Activated T-cell treated with anti-CD3 and anti-CD28 coated beads, Interleukin-2, amount 50 U/mL, for 24 hours (primary cell): Measurements from ENCODE around the gene SLC6A6.
"Not testable (repeated sequence)": the region's sequence is repeated elsewhere in the genome, so short reads cannot be mapped to it uniquely, and the experiment has no call there.

Source experiments
- DNase-seq: peaks from one replicate; pipeline ENCODE4 v3.0.0-alpha.2; 2020
- H3K27ac Mint-ChIP-seq: 2 replicates; pipeline ENCODE4 v1.8.0; 2020; ENCODE audit warnings: mild to moderate bottlenecking, mixed read lengths
- H3K27me3 Mint-ChIP-seq: 2 replicates; pipeline ENCODE4 v1.8.0; 2020; ENCODE audit warnings: mixed read lengths
- H3K36me3 Mint-ChIP-seq: 2 replicates; pipeline ENCODE4 v1.8.0; 2020; ENCODE audit warnings: low read depth, mixed read lengths
- H3K4me1 Mint-ChIP-seq: 2 replicates; pipeline ENCODE4 v1.8.0; 2020; ENCODE audit warnings: low read depth, mixed read lengths
- H3K4me3 Mint-ChIP-seq: 2 replicates; pipeline ENCODE4 v1.8.0; 2020; ENCODE audit warnings: mild to moderate bottlenecking, moderate library complexity, mixed read lengths
- H3K9me3 Mint-ChIP-seq: 2 replicates; pipeline ENCODE4 v1.8.0; 2020; ENCODE audit warnings: mixed read lengths

The SLC6A6 gene

GRCh38 chr3:14401692-14402303 is 608 bp upstream of the SLC6A6 start:
- H3K27me3 Mint-ChIP-seq: no peaks in the 10 kb centered on the region
- peaks cover 40% of the 10 kb centered on the region for H3K36me3 Mint-ChIP-seq
- DNase-seq: no peak
- H3K27ac Mint-ChIP-seq: peak overlapping the region; percentile 97
- H3K9me3 Mint-ChIP-seq: no peaks in the 10 kb centered on the region
- peaks cover 48% of the 10 kb centered on the region for H3K4me1 Mint-ChIP-seq
- peak overlapping the region; percentile 93 for H3K4me3 Mint-ChIP-seq

GRCh38 chr3:14403619-14404155 is 1.3 kb downstream of the SLC6A6 start:
- Mint-ChIP-seq H3K27ac (peak overlapping the region; percentile 93), H3K4me3 (peak overlapping the region; percentile 93), H3K36me3 (peaks cover 54% of the 10 kb centered on the region), H3K4me1 (peaks cover 47% of the 10 kb centered on the region), H3K27me3 (no peaks in the 10 kb centered on the region), H3K9me3 (no peaks in the 10 kb centered on the region)
- DNase-seq: no peak

DNA sequence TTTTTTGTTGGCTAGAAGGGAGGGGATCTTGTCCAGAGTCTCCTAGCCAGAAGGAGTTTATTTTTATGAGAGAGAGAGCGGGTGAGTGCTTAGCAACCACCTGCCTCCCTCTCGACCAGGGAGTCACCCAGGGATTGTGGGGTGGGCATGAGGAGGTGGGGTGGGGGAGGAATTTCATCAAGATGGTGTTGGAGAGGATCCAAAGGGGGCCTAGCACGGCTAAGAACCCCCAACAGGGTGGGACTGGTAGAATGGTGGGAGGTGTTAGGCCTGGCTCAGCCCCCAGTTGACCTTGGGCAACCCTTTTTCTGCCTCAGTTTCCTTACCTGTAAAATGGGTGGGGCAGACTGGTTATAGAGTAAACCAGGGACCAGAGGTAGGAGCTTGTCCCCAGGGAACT is 1.8 kb downstream of the SLC6A6 start:
- H3K27ac Mint-ChIP-seq: peak overlapping the region; percentile 93
- peak overlapping the region; percentile 93 for H3K4me3 Mint-ChIP-seq
- H3K27me3 Mint-ChIP-seq: no peaks in the 10 kb centered on the region
- H3K36me3 Mint-ChIP-seq: peaks cover 58% of the 10 kb centered on the region
- no peaks in the 10 kb centered on the region for H3K9me3 Mint-ChIP-seq
- peaks cover 50% of the 10 kb centered on the region for H3K4me1 Mint-ChIP-seq
- no peak for DNase-seq

GRCh38 chr3:14404631-14405359 is 2.4 kb downstream of the SLC6A6 start:
- peak overlapping the region; percentile 93 for H3K27ac Mint-ChIP-seq
- peak overlapping the region; percentile 93 for H3K4me3 Mint-ChIP-seq
- H3K9me3 Mint-ChIP-seq: no peaks in the 10 kb centered on the region
- peaks cover 56% of the 10 kb centered on the region for H3K4me1 Mint-ChIP-seq
- H3K36me3 Mint-ChIP-seq: peaks cover 63% of the 10 kb centered on the region
- no peak for DNase-seq
- H3K27me3 Mint-ChIP-seq: no peaks in the 10 kb centered on the region

DNA sequence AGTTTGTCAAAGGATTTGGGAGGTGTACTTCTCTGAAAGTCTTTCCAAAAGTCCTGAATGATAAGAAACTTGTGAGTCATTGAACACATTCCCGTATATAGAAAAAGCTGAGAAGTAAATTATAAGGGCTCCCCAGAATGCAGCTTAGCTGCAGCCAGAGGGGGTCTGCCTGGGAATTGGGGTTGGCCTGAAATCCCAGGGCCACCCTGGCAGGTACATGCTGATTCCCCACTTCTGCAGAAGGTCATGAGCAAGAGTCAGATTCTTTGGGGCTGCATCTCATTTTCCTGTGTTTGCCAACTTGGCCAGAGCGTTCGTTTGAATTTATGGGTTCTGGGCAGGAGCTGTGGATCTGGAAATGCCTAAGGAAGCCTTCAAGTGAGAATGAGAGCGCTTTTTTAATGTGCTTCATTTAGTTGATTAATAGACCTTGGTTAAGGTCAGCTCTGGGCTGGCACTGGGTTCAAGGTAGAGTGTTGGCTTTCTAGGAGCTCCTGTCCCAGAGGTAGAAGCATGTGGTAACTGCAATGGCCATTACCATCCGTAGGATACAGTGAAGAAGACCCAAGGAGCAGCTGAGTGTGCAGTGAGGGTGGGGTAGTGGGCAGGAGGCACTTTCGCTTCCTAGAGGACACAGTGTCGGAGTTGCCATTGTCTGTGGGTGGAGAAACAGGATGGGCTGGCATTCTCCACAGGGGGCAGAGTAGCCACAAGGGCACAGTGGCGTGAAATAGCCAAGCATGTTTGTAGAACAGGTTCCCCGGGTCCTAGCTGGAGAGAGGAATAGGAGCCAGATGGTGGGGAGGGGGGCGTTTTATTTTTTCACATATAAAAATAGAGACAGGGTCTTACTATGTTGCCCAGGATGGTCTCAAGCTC is 3.2 kb downstream of the SLC6A6 start:
- Mint-ChIP-seq H3K27me3 (no peaks in the 10 kb centered on the region), H3K36me3 (peaks cover 69% of the 10 kb centered on the region), H3K27ac (peak overlapping the region; percentile 93), H3K9me3 (no peaks in the 10 kb centered on the region), H3K4me1 (peaks cover 64% of the 10 kb centered on the region), H3K4me3 (peak overlapping the region; percentile 93)
- no peak for DNase-seq

GRCh38 chr3:14406336-14406735 is 3.9 kb downstream of the SLC6A6 start:
- peak overlapping the region; percentile 42 for H3K27ac Mint-ChIP-seq
- H3K27me3 Mint-ChIP-seq: no peaks in the 10 kb centered on the region
- no peak overlapping the region for H3K4me3 Mint-ChIP-seq
- peaks cover 68% of the 10 kb centered on the region for H3K4me1 Mint-ChIP-seq
- H3K9me3 Mint-ChIP-seq: no peaks in the 10 kb centered on the region
- no peak for DNase-seq
- peaks cover 77% of the 10 kb centered on the region for H3K36me3 Mint-ChIP-seq

DNA sequence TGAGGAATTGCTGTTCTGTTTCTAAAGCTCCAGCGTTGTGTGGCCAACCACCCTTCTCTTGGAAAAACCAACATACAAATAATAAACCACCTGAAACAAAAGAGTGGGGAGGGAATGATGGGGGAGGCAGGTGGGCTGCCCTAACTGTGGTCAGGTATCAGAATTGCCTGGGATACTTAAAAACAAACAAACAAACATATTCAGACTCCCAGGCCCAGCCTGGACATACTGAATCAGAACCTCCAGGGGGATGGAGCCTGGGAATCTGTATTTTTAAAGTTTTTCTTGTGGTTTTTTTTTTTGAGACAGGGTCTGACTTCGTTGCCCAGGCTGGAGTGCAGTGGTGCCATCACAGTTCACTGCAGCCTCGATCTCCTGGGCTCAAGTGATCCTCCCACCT is 4.4 kb downstream of the SLC6A6 start:
- H3K27ac Mint-ChIP-seq: peak overlapping the region; percentile 42

GRCh38 chr3:14407203-14407602 is 4.8 kb downstream of the SLC6A6 start:
- DNase-seq: no peak
- peak overlapping the region; percentile 52 for H3K27ac Mint-ChIP-seq

More for the DNA sequence above, 4.4 kb downstream of the SLC6A6 start:
- DNase-seq: no peak
- Mint-ChIP-seq H3K4me1 (peaks cover 68% of the 10 kb centered on the region), H3K36me3 (peaks cover 81% of the 10 kb centered on the region), H3K27me3 (no peaks in the 10 kb centered on the region), H3K9me3 (no peaks in the 10 kb centered on the region), H3K4me3 (no peak overlapping the region)

GRCh38 chr3:14409779-14410063 is 7.3 kb downstream of the SLC6A6 start:
- H3K9me3 Mint-ChIP-seq, H3K4me3 Mint-ChIP-seq, H3K27me3 Mint-ChIP-seq, DNase-seq: not testable (repeated sequence)
- Mint-ChIP-seq H3K27ac (peak overlapping the region; percentile 86), H3K36me3 (peaks cover 77% of the 10 kb centered on the region), H3K4me1 (peaks cover 65% of the 10 kb centered on the region)

More at GRCh38 chr3:14407203-14407602, 4.8 kb downstream of the SLC6A6 start:
- H3K36me3 Mint-ChIP-seq: peaks cover 85% of the 10 kb centered on the region
- H3K4me1 Mint-ChIP-seq: peaks cover 64% of the 10 kb centered on the region
- no peaks in the 10 kb centered on the region for H3K27me3 Mint-ChIP-seq
- H3K4me3 Mint-ChIP-seq: no peak overlapping the region
- no peaks in the 10 kb centered on the region for H3K9me3 Mint-ChIP-seq

DNA sequence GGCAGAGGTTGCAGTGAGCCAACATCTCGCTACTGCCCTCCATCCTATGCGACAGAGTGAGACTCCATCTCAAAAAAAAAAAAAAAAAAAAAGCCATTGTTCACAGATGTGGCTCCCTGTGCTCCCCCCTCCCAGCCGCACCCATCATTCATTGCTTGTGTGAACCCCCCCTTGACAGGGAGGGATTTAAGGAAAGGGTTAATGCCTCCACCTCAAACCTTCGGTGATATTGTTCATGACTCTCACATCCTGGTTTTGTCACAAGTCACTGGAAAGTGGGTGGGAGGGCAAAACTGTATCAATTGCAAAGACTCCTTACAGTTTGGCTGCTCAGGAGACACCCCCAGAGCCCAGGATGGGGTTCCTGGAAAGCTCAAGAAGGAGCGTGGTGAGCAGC is 7.7 kb downstream of the SLC6A6 start:
- H3K4me1 Mint-ChIP-seq: peaks cover 62% of the 10 kb centered on the region
- H3K27ac Mint-ChIP-seq: peak overlapping the region; percentile 93
- peaks cover 77% of the 10 kb centered on the region for H3K36me3 Mint-ChIP-seq
- no peaks in the 10 kb centered on the region for H3K27me3 Mint-ChIP-seq
- H3K4me3 Mint-ChIP-seq: peak overlapping the region; percentile 41
- no peak for DNase-seq
- H3K9me3 Mint-ChIP-seq: no peaks in the 10 kb centered on the region

GRCh38 chr3:14410503-14411165 is 8.2 kb downstream of the SLC6A6 start:
- H3K27ac Mint-ChIP-seq: peak overlapping the region; percentile 93
- no peak for DNase-seq
- peaks cover 57% of the 10 kb centered on the region for H3K4me1 Mint-ChIP-seq
- peak overlapping the region; percentile 41 for H3K4me3 Mint-ChIP-seq
- no peaks in the 10 kb centered on the region for H3K27me3 Mint-ChIP-seq
- H3K9me3 Mint-ChIP-seq: no peaks in the 10 kb centered on the region
- H3K36me3 Mint-ChIP-seq: peaks cover 77% of the 10 kb centered on the region

DNA sequence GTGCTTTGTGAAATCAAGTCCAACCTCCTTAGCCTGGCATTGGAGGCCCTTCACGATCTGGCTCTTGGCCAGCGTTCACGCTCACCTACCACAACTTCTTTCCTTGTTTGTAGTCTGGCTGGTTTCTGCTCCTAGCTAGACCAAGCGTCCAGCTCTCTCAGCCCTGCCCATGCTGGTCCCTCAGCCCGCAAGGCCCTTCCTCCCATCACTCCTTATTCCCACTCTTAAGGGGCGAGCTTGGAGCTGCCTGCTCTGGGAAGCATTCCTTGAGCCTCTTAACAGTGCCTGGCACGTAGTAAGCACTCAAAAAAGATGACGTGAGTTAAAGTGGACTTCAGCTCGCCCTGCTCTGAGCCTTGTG is 8.7 kb downstream of the SLC6A6 start:
- Mint-ChIP-seq H3K36me3 (peaks cover 77% of the 10 kb centered on the region), H3K9me3 (no peaks in the 10 kb centered on the region), H3K27me3 (no peaks in the 10 kb centered on the region), H3K4me3 (no peak overlapping the region), H3K4me1 (peaks cover 55% of the 10 kb centered on the region), H3K27ac (peak overlapping the region; percentile 93)
- no peak for DNase-seq

- peaks cover 76% of the 10 kb centered on the region for H3K36me3 Mint-ChIP-seq
- no peaks in the 10 kb centered on the region for H3K27me3 Mint-ChIP-seq
- DNase-seq: no peak
- no peaks in the 10 kb centered on the region for H3K9me3 Mint-ChIP-seq
- H3K4me3 Mint-ChIP-seq: no peak overlapping the region
- H3K27ac Mint-ChIP-seq: peak overlapping the region; percentile 93
- H3K4me1 Mint-ChIP-seq: peaks cover 50% of the 10 kb centered on the region
These were observed 9.6 kb downstream of the SLC6A6 start for GRCh38 chr3:14411988-14412387.

DNA sequence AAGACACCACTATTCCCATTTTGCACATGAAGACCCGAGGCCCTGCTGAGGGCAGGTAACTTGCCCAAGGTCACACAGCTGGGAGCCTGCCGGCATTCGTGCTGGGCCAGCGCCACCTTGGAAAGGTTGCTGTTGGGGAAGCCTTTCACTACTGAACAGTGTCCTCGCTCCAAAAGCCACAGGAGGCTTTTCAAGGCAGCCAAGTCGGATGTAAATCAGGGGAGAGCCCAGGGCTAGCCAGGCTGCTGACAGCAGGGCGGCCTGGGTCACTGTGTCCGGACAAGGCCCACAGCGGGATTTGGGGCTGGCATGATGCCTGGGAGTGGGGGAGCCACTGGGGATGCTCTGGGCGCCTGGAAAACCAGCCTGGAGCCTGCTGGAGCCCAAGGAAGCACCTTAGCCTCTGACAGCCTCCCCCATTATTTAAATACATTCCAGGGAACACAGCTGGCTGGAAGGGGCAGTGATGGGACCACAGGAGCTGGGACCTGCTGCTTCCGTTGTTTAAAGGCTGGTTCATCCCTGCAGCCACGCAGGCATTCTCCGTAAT is 10.5 kb downstream of the SLC6A6 start:
- H3K27me3 Mint-ChIP-seq: no peaks in the 10 kb centered on the region
- no peak overlapping the region for H3K27ac Mint-ChIP-seq
- no peak overlapping the region for H3K4me3 Mint-ChIP-seq
- DNase-seq: no peak
- H3K9me3 Mint-ChIP-seq: no peaks in the 10 kb centered on the region
- peaks cover 43% of the 10 kb centered on the region for H3K4me1 Mint-ChIP-seq
- peaks cover 75% of the 10 kb centered on the region for H3K36me3 Mint-ChIP-seq
